Neural progenitor cell (in vitro differentiated cells): ENCODE data around the gene NUTF2.

Source experiments
- EZH2 ChIP-seq: fragments of 200-600 bp; sonication (generic); IDR thresholded peaks from 2 replicates; pipeline ENCODE4 v1.6.1; 2017; ENCODE audit warnings: antibody characterized with exemption, mild to moderate bottlenecking, moderate library complexity
- EZH2phosphoT487 ChIP-seq: fragments of 200-600 bp; sonication (generic); IDR thresholded peaks from 2 replicates; pipeline ENCODE4 v1.6.1; 2017; ENCODE audit warnings: antibody characterized with exemption
- TF ChIP-seq, protein P1 (sequence below): fragments of 200-600 bp; sonication (generic); IDR thresholded peaks from 2 replicates; pipeline ENCODE4 v1.5.1; 2017; ENCODE audit warnings: antibody characterized with exemption, mild to moderate bottlenecking

DNA sequence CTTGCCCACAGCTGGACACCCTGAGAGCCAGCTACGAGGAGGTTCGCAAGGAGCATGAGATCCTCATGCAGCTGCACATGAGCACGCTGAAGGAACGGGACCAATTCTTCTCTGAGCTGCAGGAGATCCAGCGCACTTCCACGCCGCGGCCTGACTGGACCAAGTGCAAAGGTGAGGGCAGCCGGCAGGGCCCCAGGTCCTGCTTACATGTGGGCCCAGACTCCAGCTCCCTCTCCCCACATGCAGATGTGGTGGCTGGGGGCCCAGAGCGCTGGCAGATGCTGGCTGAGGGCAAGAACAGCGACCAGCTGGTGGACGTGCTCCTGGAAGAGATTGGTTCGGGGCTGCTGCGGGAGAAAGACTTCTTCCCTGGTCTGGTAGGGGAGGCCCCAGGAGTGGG lies 20.8 kb upstream of the NUTF2 start:
- TF ChIP-seq, protein P1, sequence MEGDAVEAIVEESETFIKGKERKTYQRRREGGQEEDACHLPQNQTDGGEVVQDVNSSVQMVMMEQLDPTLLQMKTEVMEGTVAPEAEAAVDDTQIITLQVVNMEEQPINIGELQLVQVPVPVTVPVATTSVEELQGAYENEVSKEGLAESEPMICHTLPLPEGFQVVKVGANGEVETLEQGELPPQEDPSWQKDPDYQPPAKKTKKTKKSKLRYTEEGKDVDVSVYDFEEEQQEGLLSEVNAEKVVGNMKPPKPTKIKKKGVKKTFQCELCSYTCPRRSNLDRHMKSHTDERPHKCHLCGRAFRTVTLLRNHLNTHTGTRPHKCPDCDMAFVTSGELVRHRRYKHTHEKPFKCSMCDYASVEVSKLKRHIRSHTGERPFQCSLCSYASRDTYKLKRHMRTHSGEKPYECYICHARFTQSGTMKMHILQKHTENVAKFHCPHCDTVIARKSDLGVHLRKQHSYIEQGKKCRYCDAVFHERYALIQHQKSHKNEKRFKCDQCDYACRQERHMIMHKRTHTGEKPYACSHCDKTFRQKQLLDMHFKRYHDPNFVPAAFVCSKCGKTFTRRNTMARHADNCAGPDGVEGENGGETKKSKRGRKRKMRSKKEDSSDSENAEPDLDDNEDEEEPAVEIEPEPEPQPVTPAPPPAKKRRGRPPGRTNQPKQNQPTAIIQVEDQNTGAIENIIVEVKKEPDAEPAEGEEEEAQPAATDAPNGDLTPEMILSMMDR: no peak
- TF ChIP-seq EZH2 (no peak), EZH2phosphoT487 (no peak)
